CD4-positive, alpha-beta T cell treated with Interleukin-12 subunit alpha and Interleukin-12 subunit beta, for 1 hour (primary cell): ENCODE data around the gene NPW.

Experiments
- DNase-seq: peaks from one replicate; pipeline ENCODE4 v3.0.0-alpha.2; 2020

Gene NPW

GRCh38 chr16:1984347-1985225 lies 35.0 kb upstream of the NPW start:
- no peak for DNase-seq

GRCh38 chr16:1985466-1986150 lies 34.0 kb upstream of the NPW start:
- DNase-seq: no peak

- no peak for DNase-seq
These were observed 32.4 kb upstream of the NPW start for GRCh38 chr16:1987198-1987597.

GRCh38 chr16:1989209-1990100 lies 30.1 kb upstream of the NPW start, which contains the start of gene SYNGR3:
Gene SYNGR3 (plus strand): TSS chr16:1989970. CDS start chr16:1990103, 133 bp downstream.
- DNase-seq: no peak

- DNase-seq: no peak
These were observed 29.6 kb upstream of the NPW start for GRCh38 chr16:1990101-1990350.

GRCh38 chr16:1990351-1991134 lies 29.0 kb upstream of the NPW start:
- DNase-seq: peak; percentile 67

GRCh38 chr16:1991135-1991551 lies 28.4 kb upstream of the NPW start:
- peak; percentile 74 for DNase-seq

GRCh38 chr16:1991588-1991947 lies 28.0 kb upstream of the NPW start:
- no peak for DNase-seq

GRCh38 chr16:1991948-1992703 lies 27.5 kb upstream of the NPW start:
- peak; percentile 99 for DNase-seq

- no peak for DNase-seq
These were observed 26.8 kb upstream of the NPW start for GRCh38 chr16:1992704-1993317.

GRCh38 chr16:1993731-1994131 lies 25.9 kb upstream of the NPW start:
- no peak for DNase-seq

- DNase-seq: no peak
These were observed 21.9 kb upstream of the NPW start for GRCh38 chr16:1997494-1998359.

- DNase-seq: no peak
These were observed 21.2 kb upstream of the NPW start for GRCh38 chr16:1998360-1998835.

GRCh38 chr16:1998852-1999801 lies 20.5 kb upstream of the NPW start:
- no peak for DNase-seq

GRCh38 chr16:1999866-2000514 lies 19.6 kb upstream of the NPW start:
- no peak for DNase-seq

GRCh38 chr16:2001035-2001434 lies 18.6 kb upstream of the NPW start:
- DNase-seq: no peak

GRCh38 chr16:2001456-2002355 lies 17.9 kb upstream of the NPW start:
- DNase-seq: no peak
